Muscle layer of colon (tissue), 2 donors: ENCODE data around the gene UQCRHL.
"Not testable (repeated sequence)": the region's sequence is repeated elsewhere in the genome, so short reads cannot be mapped to it uniquely, and the experiment has no call there.

Experiments used
- H3K27ac ChIP-seq: one replicate; pipeline ENCODE4 v1.7.0; 2013; ENCODE audit warnings: low read depth, mild to moderate bottlenecking, low read length, moderate library complexity
- H3K27me3 ChIP-seq, 2 donors: one replicate each; pipeline ENCODE4 v1.7.0; 2013; ENCODE audit warnings: low read length in 2 of 2, mild to moderate bottlenecking in 2 of 2; ENCODE audit not compliant: insufficient read depth in 2 of 2, control insufficient read depth in 1 of 2
- H3K36me3 ChIP-seq: one replicate; pipeline ENCODE4 v1.7.0; 2013; ENCODE audit warnings: mild to moderate bottlenecking, low read length; ENCODE audit not compliant: insufficient read depth
- H3K4me1 ChIP-seq: one replicate; pipeline ENCODE4 v1.7.0; 2013; ENCODE audit warnings: mild to moderate bottlenecking, low read length; ENCODE audit not compliant: insufficient read depth
- H3K4me3 ChIP-seq, 2 donors: one replicate each; pipeline ENCODE4 v1.7.0; 2013; ENCODE audit warnings: low read length in 2 of 2, low read depth in 1 of 2, mild to moderate bottlenecking in 1 of 2, moderate library complexity in 1 of 2
- H3K9ac ChIP-seq: one replicate; pipeline ENCODE4 v1.7.0; 2013; ENCODE audit warnings: low read length
- H3K9me3 ChIP-seq: one replicate; pipeline ENCODE4 v1.7.0; 2013; ENCODE audit warnings: mild to moderate bottlenecking, low read length
- donor health status: abdominal sarcoma.
- donor health status: Adenocarcinoma of cecum.

UQCRHL gene

DNA sequence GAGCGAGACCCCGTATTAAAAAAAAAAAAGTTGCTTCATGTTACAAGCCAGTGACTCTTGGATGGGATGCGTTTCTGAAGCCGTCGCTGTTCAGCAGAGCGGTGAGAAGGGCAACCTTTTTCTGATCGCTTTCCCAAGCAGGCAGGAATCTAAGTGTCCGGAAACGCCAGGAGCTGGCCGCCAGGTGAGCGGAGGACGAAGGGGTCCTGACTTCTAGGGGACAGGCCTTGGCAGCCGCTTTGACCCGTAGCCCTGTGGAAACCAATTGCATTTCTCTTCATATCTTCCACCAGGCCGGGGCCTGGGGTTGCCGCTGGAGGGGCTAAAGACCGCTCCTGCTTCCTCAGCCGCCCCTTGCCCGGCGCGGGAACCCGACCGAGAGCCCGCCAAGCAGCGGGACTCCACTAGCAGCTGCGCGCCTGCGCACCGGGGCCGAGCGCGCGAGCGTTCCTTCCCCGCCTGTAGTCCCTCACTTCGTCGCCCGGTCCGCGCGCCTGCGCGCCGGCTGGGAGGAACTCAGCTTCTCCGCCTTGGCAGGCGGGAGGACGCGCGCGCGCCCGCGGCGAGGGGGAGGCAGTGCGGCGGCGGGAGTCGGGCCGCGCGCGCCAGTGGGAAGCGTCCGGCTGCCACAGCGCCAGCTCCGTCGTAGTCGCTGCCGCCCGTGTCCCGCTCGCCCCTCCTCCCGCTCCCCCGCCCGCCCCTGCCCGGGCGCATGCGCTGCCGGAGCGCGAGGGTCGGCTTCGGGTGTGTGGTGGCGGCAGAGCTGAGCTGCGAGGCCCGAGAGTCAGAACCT, 39.8 kb upstream of the UQCRHL start, which contains the start of gene SPEN:
TSS of gene SPEN (plus strand) at position 608 of the 793 bp plus-strand sequence. CDS start 361 bp downstream, outside the sequence.
- H3K4me1 ChIP-seq, result peaks cover 25% of the 10 kb centered on the region
- H3K36me3 ChIP-seq, result no peaks in the 10 kb centered on the region
- peak within 1 kb of the TSS; percentile 57 to 96 for H3K4me3 ChIP-seq

DNA sequence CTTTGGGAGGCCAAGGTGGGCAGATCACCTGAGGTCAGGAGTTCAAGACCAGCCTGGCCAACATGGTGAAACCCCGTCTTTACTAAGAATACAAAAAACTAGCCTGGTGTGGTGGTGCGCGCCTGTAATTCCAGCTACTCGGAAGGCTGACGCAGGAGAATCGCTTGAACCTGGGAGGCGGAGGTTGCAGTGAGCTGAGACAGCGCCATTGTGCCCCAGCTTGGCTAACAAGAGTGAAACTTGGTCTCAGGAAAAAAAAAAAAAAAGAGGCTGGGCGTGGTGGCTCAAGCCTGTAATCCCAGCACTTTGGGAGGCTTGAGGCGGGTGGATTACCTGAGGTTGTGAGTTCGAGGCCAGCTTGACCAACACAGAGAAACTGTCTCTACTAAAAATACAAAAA, 38.6 kb upstream of the UQCRHL start:
- not testable (repeated sequence) for H3K4me3 ChIP-seq, H3K9ac ChIP-seq, H3K27ac ChIP-seq, H3K36me3 ChIP-seq, H3K27me3 ChIP-seq, H3K9me3 ChIP-seq
- H3K4me1 ChIP-seq, result peaks cover 14% of the 10 kb centered on the region

More for the DNA sequence above, 39.8 kb upstream of the UQCRHL start, which contains the start of gene SPEN:
- no peaks in the 10 kb centered on the region for H3K27me3 ChIP-seq
- no peaks in the 10 kb centered on the region for H3K9me3 ChIP-seq
- peak within 1 kb of the TSS; percentile 96 for H3K9ac ChIP-seq
- H3K27ac ChIP-seq, result peak within 1 kb of the TSS; percentile 77

DNA sequence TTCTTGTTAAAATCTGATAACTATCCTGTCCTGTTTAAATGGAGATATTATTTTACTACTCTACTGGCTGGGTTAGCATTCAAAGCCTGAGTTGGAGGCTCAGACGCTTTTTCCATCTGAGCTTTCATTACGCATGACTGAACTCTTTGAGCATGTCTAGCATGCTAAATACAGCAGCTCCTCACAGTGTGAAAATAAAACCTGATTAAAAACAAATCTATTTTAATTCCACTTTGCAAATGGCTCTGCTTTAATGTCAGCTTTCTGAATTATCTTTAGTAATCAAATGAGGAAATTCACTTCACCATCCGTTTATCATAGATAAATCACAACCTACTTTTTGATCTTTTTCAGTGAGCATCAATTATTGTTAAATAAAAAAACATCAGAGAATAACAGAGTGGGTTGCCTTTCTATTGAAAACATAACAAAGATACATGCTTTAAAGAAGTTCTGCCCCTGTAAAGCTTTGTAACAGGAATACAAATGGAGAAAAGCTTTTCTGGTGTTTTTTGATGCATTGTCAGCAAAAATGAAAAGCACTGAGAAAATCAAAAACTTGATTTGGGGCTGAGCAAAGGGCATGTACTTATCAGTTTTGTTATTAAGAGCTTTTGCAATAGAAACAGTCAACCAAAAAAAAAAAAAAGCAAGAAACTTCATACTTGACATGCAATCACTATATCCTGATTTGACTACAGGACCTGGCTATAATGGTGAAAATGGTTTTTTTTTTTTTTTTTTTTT, 36.5 kb upstream of the UQCRHL start:
- peaks cover 7% of the 10 kb centered on the region for H3K4me1 ChIP-seq

DNA sequence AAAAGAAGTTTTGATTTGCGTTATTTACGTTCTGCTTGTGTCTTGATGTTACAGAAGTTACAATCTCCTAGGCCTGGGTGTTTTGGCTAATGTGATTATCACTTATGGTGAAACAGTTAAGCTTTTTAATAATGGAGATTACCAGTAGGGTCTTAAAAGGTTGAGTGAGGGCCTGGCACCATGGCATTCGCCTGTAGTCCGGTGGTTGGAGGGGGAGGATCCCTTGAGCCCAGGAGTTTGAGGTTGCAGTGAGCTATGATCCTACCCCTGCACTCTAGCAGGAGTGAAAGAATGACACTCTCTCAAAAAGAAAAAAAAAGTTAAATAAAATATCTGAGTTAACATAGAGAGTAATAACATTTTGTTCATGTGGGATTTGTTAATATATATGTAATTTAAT, 31.3 kb upstream of the UQCRHL start:
- H3K9ac ChIP-seq, result no peak overlapping the region
- H3K9me3 ChIP-seq, result no peaks in the 10 kb centered on the region
- no peak overlapping the region for H3K4me3 ChIP-seq
- H3K36me3 ChIP-seq, result no peaks in the 10 kb centered on the region
- no peak overlapping the region for H3K27ac ChIP-seq
- no peaks in the 10 kb centered on the region for H3K27me3 ChIP-seq
- H3K4me1 ChIP-seq, result no peaks in the 10 kb centered on the region

More for the DNA sequence above, 36.5 kb upstream of the UQCRHL start:
- Histone ChIP-seq H3K27me3 (no peaks in the 10 kb centered on the region), H3K36me3 (no peaks in the 10 kb centered on the region), H3K4me3 (no peak overlapping the region), H3K9me3 (no peaks in the 10 kb centered on the region), H3K27ac (no peak overlapping the region), H3K9ac (no peak overlapping the region)

DNA sequence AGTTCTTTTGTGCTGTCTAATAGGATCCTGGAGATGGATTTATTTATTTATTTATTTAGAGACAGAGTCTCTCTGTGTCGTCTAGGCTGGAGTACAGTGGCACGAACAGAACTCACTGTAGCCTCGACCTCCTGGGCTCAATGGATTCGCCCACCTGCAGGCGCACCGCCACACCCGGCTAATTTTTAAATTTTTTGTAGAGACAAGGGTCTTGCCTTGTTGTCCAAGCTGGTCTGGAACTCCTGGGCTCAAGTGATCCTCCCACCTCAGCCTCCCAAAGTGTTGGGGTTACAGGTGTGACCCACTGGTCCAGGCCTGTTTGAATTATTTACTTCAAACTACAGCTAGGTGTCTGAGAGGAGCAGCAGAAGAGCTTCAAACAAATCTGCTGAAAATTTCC, 30.5 kb upstream of the UQCRHL start:
- no peak overlapping the region for H3K4me3 ChIP-seq
- H3K27ac ChIP-seq, result no peak overlapping the region
- no peaks in the 10 kb centered on the region for H3K27me3 ChIP-seq
- peaks cover 8% of the 10 kb centered on the region for H3K4me1 ChIP-seq
- H3K9ac ChIP-seq, result no peak overlapping the region
- H3K36me3 ChIP-seq, result no peaks in the 10 kb centered on the region
- H3K9me3 ChIP-seq, result no peaks in the 10 kb centered on the region

DNA sequence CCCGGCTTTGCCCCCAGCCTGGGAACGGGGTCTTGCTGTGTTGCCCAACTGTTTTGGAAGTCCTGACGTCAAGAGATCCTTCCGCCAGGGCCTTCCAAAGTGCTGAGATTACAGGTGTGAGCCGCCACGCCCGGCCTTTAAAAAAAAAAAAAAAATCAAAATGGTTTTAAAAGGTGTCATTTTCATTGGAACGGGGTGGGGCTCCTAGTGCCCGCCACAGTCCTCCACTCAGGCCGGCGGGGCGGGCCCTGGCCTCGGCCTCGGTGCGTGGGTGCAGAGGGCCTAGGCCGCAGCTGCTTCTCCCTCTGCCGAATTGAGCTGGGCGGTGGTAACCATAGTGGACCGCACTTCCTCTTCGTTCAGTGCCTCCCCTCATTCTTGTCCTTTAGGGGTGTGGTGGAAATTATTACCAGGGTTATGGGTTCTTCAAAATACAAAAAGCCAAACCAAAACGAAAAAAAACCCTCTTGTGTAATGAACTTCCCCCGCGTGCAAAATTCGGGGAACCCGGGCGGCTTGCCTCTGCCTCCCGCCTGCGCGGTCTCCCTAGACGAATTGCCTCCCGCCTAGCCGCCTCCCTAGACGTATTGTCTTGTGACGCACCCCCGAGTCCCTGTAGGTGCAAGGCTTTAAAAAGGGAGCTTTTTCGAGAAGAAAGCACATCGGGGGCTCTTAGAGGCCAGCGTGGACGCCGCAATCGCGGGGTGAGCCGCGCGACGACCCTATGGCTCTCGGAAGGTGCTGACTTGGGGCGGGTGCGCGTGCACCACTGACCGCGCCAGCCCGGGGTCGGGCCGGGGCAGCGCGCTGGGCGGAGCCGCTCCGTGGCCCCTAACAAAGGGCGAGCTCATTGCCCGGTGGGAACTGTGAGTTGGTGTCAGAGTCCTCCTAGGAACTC, 29.6 kb upstream of the UQCRHL start:
- no peaks in the 10 kb centered on the region for H3K9me3 ChIP-seq
- no peaks in the 10 kb centered on the region for H3K36me3 ChIP-seq
- H3K4me3 ChIP-seq, result peak overlapping the region; percentile 30 to 84
- no peak overlapping the region for H3K9ac ChIP-seq
- no peaks in the 10 kb centered on the region for H3K27me3 ChIP-seq
- H3K27ac ChIP-seq, result peak overlapping the region; percentile 100
- H3K4me1 ChIP-seq, result peaks cover 10% of the 10 kb centered on the region

DNA sequence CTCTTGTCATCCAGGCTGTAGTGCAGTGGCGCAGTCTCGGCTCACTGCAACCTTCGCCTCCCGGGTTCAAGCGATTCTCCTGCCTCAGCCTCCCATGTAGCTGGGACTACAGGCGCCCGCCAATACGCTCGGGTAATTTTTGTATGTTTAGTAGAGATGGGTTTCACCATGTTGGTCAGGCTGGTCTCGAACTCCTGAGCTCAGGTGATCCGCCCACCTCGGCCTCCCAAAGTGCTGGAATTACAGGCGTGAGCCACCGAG, 29.0 kb upstream of the UQCRHL start:
- not testable (repeated sequence) for H3K9me3 ChIP-seq, H3K9ac ChIP-seq, H3K36me3 ChIP-seq, H3K27me3 ChIP-seq
- H3K4me3 ChIP-seq, result peak overlapping the region; percentile 30 to 84
- H3K27ac ChIP-seq, result peak overlapping the region; percentile 100
- peaks cover 10% of the 10 kb centered on the region for H3K4me1 ChIP-seq

DNA sequence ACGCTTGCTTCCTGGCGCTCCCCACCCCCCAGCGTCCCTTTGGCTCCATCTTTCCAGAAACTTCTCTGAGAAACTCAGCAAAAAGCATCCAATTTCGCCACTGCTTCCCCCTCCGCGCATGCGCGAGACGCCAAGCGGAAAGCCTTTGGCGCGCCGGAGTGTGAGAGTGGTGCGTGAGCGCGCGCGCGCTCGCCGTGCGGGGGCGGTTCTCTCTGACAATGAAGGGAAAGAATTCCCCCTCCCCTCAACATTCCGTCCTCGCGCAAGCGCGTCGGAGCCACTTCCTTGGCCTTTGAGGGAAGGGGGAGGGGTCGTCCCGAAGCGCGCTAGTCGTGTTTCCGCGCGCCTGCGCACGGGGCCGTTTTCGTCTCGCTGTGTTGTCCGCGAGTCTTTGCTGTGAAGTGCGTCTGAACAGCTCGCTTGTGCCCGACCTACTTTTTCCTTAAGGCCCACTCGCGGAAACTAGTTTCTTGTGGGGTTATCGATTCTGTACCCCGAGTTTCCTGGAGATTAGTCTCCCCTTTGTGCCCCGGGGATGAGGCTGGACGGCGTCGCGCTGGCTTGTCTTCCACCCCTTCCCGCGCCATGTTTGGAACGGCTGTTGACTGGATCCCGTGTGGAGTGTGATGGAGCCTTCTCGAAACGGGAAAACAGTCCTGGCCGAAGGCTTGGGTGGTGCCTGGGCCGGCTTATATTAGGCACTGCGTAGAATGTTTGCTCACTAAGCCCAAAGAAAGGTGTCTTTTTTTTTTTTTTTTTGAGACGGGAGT, 28.5 kb upstream of the UQCRHL start:
- H3K4me3 ChIP-seq, result peak overlapping the region; percentile 84
- H3K36me3 ChIP-seq, result no peaks in the 10 kb centered on the region
- H3K27me3 ChIP-seq, result no peaks in the 10 kb centered on the region
- H3K9me3 ChIP-seq, result no peaks in the 10 kb centered on the region
- peaks cover 10% of the 10 kb centered on the region for H3K4me1 ChIP-seq
- peak overlapping the region; percentile 98 for H3K9ac ChIP-seq
- peak overlapping the region; percentile 100 for H3K27ac ChIP-seq

DNA sequence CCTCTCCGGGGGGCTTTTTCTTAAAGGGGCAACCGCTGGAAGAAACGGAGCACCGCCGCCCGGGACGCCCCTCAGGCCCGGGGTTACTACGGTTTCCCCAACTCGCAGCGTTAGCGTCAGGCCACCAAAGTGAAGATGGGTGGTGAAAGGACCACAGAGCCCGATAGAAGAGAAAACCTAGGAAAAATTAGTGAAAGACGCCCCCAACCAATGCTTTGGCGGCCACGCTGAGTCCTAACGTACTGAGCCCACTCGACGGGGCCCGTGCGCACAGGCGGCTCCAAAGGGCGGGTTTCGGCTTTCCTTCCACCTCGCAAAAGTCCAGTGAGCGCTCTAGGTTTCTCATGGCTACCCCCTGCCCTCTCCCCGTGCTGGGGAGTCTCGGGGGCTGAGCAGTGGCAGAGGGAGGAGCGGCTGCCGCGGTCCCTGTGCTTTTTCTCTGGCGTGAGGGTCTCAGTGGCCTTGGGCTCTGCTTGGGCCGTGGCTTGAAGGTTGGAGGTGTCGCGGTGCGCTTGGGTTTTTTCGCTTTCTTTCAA, 27.8 kb upstream of the UQCRHL start:
- Histone ChIP-seq H3K4me1 (peaks cover 10% of the 10 kb centered on the region), H3K9me3 (no peaks in the 10 kb centered on the region), H3K4me3 (peak overlapping the region; percentile 84), H3K9ac (peak overlapping the region; percentile 98), H3K36me3 (no peaks in the 10 kb centered on the region), H3K27me3 (no peaks in the 10 kb centered on the region), H3K27ac (peak overlapping the region; percentile 100)

DNA sequence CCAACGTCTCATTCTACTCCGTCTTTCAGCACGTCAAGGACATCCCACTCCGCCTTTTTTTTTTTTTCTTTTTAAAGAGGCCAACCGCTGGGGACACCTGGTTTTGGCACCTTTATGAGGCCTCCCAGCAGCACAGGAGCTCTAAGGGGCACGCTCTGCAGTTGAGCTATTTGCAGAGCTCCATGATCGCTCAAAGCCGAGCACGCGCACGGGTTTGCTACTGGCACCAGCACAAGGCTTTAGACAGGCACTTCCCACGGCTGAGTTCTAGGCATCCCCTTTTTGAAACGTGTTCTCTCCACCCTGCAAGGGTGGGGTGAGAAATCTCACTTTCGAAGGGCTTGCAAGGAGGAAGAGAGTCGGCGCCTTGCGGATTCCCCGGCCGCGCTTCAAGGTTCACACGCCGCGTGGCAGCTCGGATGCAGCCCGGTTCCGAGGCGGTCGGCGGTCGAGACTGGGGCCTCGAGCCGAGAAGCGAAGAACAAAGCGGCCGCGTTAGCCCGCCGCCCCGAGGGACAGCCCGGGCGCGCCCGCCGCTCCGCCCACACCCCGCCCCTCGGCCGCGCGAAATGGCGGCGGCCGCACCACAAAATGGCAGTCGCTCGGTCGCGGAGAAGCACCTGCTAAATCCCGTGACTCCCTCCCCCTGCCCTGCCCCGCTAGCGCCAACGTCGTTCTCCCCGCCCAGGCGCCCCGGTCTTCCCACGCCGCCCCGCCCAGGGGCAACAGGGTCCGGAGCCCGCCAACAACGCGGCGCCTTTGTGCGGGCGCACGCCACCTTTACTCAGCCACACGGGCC, 27.2 kb upstream of the UQCRHL start:
- H3K9me3 ChIP-seq, result no peaks in the 10 kb centered on the region
- H3K36me3 ChIP-seq, result no peaks in the 10 kb centered on the region
- H3K27ac ChIP-seq, result peak overlapping the region; percentile 100
- peaks cover 10% of the 10 kb centered on the region for H3K4me1 ChIP-seq
- H3K9ac ChIP-seq, result peak overlapping the region; percentile 98
- H3K4me3 ChIP-seq, result peak overlapping the region; percentile 84
- no peaks in the 10 kb centered on the region for H3K27me3 ChIP-seq
